NAMALWA (cell line): Measurements from ENCODE around the gene CA7.
"Not testable (repeated sequence)": the region's sequence is repeated elsewhere in the genome, so short reads cannot be mapped to it uniquely, and the experiment has no call there.

Source experiments
- DNase-seq: peaks from one replicate; pipeline ENCODE4 v3.0.0-alpha.2; 2015; ENCODE audit warnings: low spot score

CA7 gene

GRCh38 chr16:66873685-66874055 is 29.5 kb downstream of the CA7 start:
- DNase-seq: no peak

GRCh38 chr16:66874079-66874775 is 30.0 kb downstream of the CA7 start:
- peak; percentile 24 for DNase-seq

- peak; percentile 79 for DNase-seq
Measured at GRCh38 chr16:66878067-66878466, 33.9 kb downstream of the CA7 start.

- peak; percentile 96 for DNase-seq
Measured at GRCh38 chr16:66880288-66881013, 36.2 kb downstream of the CA7 start, which contains the start of gene PDP2. Gene PDP2, plus strand, starts transcription at chr16:66880515. Its CDS starts 3,770 bp downstream, at chr16:66884285.

- peak; percentile 54 for DNase-seq
Measured at GRCh38 chr16:66881014-66881417, 36.8 kb downstream of the CA7 start.

- no peak for DNase-seq
Measured at GRCh38 chr16:66881560-66881959, 37.3 kb downstream of the CA7 start.

- no peak for DNase-seq
Measured at GRCh38 chr16:66881964-66882508, 37.8 kb downstream of the CA7 start.

GRCh38 chr16:66882702-66883101 is 38.5 kb downstream of the CA7 start:
- DNase-seq: no peak

- no peak for DNase-seq
Measured at GRCh38 chr16:66885491-66885890, 41.3 kb downstream of the CA7 start.

GRCh38 chr16:66886321-66886720 is 42.1 kb downstream of the CA7 start:
- no peak for DNase-seq

GRCh38 chr16:66886914-66887313 is 42.7 kb downstream of the CA7 start:
- no peak for DNase-seq

GRCh38 chr16:66888647-66889615 is 44.7 kb downstream of the CA7 start:
- no peak for DNase-seq

GRCh38 chr16:66889622-66890021 is 45.4 kb downstream of the CA7 start:
- no peak for DNase-seq

- DNase-seq: no peak
Measured at GRCh38 chr16:66890799-66891198, 46.6 kb downstream of the CA7 start.

GRCh38 chr16:66891360-66891759 is 47.1 kb downstream of the CA7 start:
- DNase-seq: no peak

GRCh38 chr16:66891797-66892196 is 47.6 kb downstream of the CA7 start:
- DNase-seq: no peak

GRCh38 chr16:66894055-66894454 is 49.8 kb downstream of the CA7 start:
- no peak for DNase-seq

GRCh38 chr16:66894948-66895688 is 50.9 kb downstream of the CA7 start:
- peak; percentile 79 for DNase-seq

GRCh38 chr16:66895689-66895979 is 51.4 kb downstream of the CA7 start:
- no peak for DNase-seq

- no peak for DNase-seq
Measured at GRCh38 chr16:66895999-66896398, 51.8 kb downstream of the CA7 start.

- DNase-seq: not testable (repeated sequence)
Measured at GRCh38 chr16:66896682-66897081, 52.5 kb downstream of the CA7 start.

GRCh38 chr16:66898207-66898606 is 54.0 kb downstream of the CA7 start:
- DNase-seq: no peak
